GM13977 (cell line): Measurements from ENCODE around the gene SH3YL1.

Source experiments
- DNase-seq: peaks from one replicate; pipeline ENCODE4 v3.0.0; 2012; ENCODE audit warnings: low spot score
- CTCF ChIP-seq: IDR thresholded peaks from 2 replicates; pipeline ENCODE4 v1.5.1; 2012; ENCODE audit warnings: mild to moderate bottlenecking, control low read depth; ENCODE audit not compliant: insufficient read depth; ENCODE audit errors: extremely low read depth, missing control alignments
- in situ Hi-C: fragments of 300-500 bp; cut with MboI; formaldehyde crosslinking; loops from one replicate; pipeline ENCODE4 v1.12.0; 2022; ENCODE audit warnings: low sequenced_read_pairs, low pct_unique_long_range_greater_than_20kb, mixed read lengths, inconsistent platforms; ENCODE audit not compliant: unreplicated experiment

The SH3YL1 gene

GRCh38 chr2:180311-180710, 83.5 kb downstream of the SH3YL1 start:
- no peak for DNase-seq
- TF ChIP-seq CTCF = no peak
- in situ Hi-C loops = no loop called here

GRCh38 chr2:179886-180285, 83.9 kb downstream of the SH3YL1 start:
- in situ Hi-C loops = no loop called here
- no peak for DNase-seq
- TF ChIP-seq CTCF = no peak

- DNase-seq = no peak
- in situ Hi-C loops = no loop called here
- no peak for TF ChIP-seq CTCF
Observed at GRCh38 chr2:177733-178132, 86.1 kb downstream of the SH3YL1 start.

GRCh38 chr2:176917-177316, 86.9 kb downstream of the SH3YL1 start:
- DNase-seq = no peak
- in situ Hi-C loops = no loop called here

GRCh38 chr2:175880-176820, 87.7 kb downstream of the SH3YL1 start:
- DNase-seq = no peak
- no peak for TF ChIP-seq CTCF
- in situ Hi-C loops = no loop called here

More at GRCh38 chr2:176917-177316, 86.9 kb downstream of the SH3YL1 start:
- no peak for TF ChIP-seq CTCF

- in situ Hi-C loops = no loop called here
- TF ChIP-seq CTCF = no peak
- no peak for DNase-seq
Observed at GRCh38 chr2:175161-175786, 88.6 kb downstream of the SH3YL1 start.
